ENCODE measurements around the gene SLC7A1. TPM values are rescaled to one million over a fixed set of nuclear protein-coding genes. Genes with fewer than 3 reads are reported as not detected.

SLC7A1 gene
- total RNA-seq, 3 donors from 2014 or later, result 23.8 to 36.0 (median 28.0) TPM

DNA sequence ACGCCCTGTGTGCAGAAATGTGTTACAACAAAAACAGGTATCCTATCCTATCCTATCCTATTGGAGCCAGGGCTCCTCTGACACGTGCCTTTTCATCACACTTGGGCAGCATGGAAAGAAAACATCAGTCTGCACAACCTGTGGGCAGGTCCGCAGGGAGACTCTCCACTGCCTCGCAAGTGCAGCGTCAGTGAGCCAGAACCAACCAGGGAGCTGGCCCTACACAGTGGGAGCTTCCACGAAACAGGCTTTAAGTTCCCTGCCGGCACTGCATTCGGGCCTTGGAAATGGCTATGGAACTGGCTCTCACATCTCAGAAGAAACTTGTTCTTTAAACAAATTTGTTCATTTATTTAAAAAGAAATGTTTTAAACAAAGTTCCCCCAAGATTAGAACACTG lies 49.5 kb downstream of the SLC7A1 start:
- Histone ChIP-seq H3K4me1 (ENCODE audit: low read depth) (no peaks in the 10 kb centered on the region), H3K36me3 (ENCODE audit: low read depth) (no peaks in the 10 kb centered on the region), H3K9me3 (no peaks in the 10 kb centered on the region), H3K4me3 (no peak overlapping the region)
- intact Hi-C loops (cut with DNase I, micrococcal nuclease), result no loop called here
- no peak for ATAC-seq
- TF ChIP-seq, protein P1, sequence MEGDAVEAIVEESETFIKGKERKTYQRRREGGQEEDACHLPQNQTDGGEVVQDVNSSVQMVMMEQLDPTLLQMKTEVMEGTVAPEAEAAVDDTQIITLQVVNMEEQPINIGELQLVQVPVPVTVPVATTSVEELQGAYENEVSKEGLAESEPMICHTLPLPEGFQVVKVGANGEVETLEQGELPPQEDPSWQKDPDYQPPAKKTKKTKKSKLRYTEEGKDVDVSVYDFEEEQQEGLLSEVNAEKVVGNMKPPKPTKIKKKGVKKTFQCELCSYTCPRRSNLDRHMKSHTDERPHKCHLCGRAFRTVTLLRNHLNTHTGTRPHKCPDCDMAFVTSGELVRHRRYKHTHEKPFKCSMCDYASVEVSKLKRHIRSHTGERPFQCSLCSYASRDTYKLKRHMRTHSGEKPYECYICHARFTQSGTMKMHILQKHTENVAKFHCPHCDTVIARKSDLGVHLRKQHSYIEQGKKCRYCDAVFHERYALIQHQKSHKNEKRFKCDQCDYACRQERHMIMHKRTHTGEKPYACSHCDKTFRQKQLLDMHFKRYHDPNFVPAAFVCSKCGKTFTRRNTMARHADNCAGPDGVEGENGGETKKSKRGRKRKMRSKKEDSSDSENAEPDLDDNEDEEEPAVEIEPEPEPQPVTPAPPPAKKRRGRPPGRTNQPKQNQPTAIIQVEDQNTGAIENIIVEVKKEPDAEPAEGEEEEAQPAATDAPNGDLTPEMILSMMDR (IDR thresholded peaks at IDR 0.05), result no peak
- DNase-seq, result no peak

DNA sequence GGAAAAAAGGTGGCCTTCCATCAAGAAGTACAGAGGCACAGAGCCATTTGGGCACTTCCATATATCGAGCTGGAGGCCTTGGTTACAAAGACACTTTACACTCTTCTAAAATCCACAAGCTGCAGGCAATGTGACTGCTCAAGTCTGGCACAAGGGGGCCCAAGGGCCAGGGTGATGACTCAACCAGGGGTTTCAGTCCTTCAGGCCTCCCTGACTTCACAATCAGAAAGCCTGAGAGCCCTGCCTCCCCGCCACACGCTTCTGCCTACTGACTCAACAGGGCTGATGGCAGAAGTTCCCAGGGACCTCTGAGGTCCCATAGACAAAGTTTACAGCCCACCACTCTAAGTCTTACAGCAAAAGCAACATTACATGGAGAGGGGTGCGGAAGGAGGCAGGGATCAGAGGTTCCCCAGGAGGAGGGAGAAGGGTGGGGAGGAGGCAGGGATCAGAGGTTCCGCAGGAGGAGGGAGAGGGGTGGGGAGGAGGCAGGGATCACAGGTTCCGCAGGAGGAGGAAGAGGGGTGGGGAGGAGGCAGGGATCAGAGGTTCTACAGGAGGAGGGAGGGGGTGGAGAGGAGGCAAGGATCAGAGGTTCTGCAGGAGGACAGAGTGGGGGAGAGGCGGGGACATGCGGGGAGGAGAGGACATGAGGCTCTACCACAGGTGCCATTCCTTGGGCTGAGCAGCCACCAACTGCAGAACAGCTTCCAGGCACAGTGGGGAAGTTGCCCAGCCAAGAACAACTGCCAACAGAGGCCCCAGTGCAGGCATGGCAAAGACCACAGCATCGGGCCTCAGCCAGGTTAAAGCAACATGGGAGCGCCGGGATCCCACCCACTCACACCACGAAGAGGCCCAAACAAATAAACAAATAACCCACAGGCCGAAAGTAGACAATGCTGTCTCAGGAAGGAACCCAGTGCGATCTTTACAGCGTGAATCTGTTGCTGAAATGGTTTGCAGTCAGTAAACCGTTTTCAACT lies 52.0 kb downstream of the SLC7A1 start:
- no peak for DNase-seq

DNA sequence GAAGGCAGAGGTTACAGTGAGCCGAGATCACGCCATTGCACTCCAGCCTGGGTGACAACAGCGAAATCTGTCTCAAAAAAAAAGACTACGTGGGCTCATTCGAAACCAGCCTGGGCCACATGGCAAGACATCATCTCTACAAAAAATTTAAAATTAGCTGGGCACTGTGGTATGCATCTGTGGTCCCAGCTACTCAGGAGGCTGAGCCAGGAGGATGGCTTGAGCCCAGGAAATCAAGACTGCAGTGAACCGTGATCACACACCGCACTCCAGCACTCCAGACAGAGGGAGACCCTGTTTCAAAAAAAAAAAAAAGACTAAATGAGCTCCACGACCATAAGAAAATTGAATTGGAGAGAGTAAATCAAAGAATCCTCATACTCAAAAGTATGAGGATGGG lies 53.1 kb downstream of the SLC7A1 start:
- no peaks in the 10 kb centered on the region for H3K36me3 ChIP-seq (ENCODE audit: low read depth)
- H3K4me1 ChIP-seq (ENCODE audit: low read depth), result peaks cover 9% of the 10 kb centered on the region
- ATAC-seq (no peak), DNase-seq (no peak)
- TF ChIP-seq, protein P1 (IDR thresholded peaks at IDR 0.05), result no peak
- H3K9me3 ChIP-seq, result no peaks in the 10 kb centered on the region
- H3K4me3 ChIP-seq, result no peak overlapping the region
- intact Hi-C loops (cut with DNase I, micrococcal nuclease), result no loop called here

More for the DNA sequence above, 52.0 kb downstream of the SLC7A1 start:
- no peaks in the 10 kb centered on the region for H3K9me3 ChIP-seq
- intact Hi-C loops (cut with DNase I, micrococcal nuclease), result no loop called here
- ATAC-seq, result peak; percentile 52
- H3K36me3 ChIP-seq (ENCODE audit: low read depth), result no peaks in the 10 kb centered on the region
- H3K4me1 ChIP-seq (ENCODE audit: low read depth), result peaks cover under 1% of the 10 kb centered on the region
- H3K4me3 ChIP-seq, result no peak overlapping the region
- TF ChIP-seq, protein P1 (IDR thresholded peaks at IDR 0.05), result no peak

DNA sequence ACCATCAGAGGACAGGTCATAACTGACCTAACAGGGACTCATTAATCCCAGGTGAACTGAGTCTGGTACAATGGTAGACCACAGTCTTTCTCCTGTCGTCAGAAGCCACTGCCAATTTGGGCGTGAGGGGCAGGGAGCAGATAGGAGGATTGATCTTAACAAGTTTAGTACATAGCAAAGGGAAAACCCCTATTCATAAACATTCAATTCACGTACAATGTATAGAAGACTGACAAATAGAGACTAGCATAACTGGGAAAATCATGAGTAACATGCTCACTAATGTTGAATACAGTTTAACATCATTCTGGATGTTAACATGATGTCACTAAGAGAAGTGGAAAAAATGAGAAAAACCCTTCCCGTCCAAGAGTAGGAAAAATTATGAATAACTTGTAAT lies 54.1 kb downstream of the SLC7A1 start:
- no peak for ATAC-seq
- DNase-seq, result no peak
- Histone ChIP-seq H3K9me3 (no peaks in the 10 kb centered on the region), H3K4me3 (no peak overlapping the region), H3K4me1 (ENCODE audit: low read depth) (peaks cover 9% of the 10 kb centered on the region), H3K36me3 (ENCODE audit: low read depth) (no peaks in the 10 kb centered on the region)
- TF ChIP-seq, protein P1 (IDR thresholded peaks at IDR 0.05), result no peak
- intact Hi-C loops (cut with DNase I, micrococcal nuclease), result no loop called here

DNA sequence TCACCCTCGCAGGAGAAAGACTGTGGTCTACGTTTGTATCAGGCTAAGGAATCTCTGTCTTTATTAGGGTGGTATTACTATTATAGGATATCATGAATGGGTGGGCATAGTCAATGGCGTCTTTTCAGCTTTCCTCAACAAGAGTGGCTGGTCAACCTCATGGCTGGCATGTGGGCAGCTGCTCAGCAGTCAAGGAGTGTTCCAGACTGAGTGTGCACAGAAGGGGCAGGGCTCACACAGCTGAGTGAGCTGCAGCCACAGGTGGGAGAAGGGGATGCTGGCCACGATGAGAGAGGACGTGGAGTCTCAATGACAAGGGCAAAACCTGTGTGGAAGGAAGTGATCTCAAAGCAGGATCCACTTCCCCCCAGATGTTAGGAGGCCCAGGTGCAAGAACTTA lies 54.7 kb downstream of the SLC7A1 start:
- intact Hi-C loops (cut with DNase I, micrococcal nuclease), result no loop called here
- TF ChIP-seq, protein P1 (IDR thresholded peaks at IDR 0.05), result no peak
- no peak for ATAC-seq

More for the DNA sequence above, 54.7 kb downstream of the SLC7A1 start:
- Histone ChIP-seq H3K4me3 (no peak overlapping the region), H3K4me1 (ENCODE audit: low read depth) (peaks cover 9% of the 10 kb centered on the region), H3K9me3 (no peaks in the 10 kb centered on the region), H3K36me3 (ENCODE audit: low read depth) (no peaks in the 10 kb centered on the region)
- DNase-seq, result no peak
